Activated T-cell treated with anti-CD3 and anti-CD28 coated beads, Interleukin-2, amount 50 U/mL, for 1 hour (primary cell): ENCODE results near the gene WSCD1.

Experiments used
- DNase-seq: peaks from one replicate; pipeline ENCODE4 v3.0.0-alpha.2; 2020

The WSCD1 gene

DNA sequence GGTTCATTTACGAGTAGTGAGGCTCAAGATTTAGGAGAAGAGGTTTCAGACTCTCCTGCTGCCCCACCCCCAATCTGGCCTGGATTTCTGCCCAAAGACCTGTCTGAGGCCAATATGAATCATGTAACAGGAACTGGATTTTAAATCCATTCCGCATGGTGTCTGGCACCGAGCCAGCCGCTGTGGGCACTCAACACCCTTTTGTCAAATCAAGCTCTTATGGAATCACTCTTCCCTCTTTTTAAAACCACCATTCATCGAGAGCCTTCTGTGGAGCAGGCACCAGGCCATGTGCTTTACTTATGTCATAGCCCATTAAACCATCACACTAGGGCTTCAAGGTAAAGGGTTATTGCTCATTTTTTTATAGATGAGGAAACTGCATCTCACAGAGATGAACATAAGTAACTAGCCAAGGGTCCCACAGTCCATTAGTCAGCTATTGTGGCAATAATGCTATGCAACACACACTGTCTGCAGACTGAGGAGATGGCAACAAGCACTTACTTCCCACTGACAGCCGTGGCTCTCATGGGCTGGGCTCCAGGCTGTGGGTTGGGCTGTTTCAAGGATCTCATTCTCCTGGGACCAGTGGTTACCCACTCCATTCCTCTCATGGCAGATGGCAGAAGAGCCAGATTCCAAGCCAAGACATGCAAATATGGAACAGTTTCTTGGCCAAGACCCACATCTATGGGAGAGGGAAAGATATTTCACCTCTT is 93.6 kb downstream of the WSCD1 start:
- no peak for DNase-seq

DNA sequence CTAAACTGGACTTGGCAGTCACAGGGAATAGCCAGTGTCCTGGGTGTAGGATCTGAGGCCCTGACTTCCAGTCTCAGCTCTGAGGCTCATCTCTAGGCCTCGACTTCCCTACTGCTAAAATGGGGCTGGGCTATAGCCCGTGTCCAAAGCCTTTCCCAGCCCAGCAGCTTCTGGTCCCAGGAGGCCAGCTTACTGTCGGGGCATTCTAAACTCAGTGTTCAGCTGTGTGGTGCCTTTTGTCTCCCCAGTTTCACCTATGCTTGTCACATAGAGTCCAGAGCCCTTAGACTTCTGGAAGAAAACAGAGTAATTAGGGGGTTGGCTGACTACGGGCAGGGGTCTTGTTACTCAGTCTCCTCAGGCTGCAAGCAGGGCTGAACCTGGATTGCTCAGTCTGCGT is 94.8 kb downstream of the WSCD1 start:
- no peak for DNase-seq

DNA sequence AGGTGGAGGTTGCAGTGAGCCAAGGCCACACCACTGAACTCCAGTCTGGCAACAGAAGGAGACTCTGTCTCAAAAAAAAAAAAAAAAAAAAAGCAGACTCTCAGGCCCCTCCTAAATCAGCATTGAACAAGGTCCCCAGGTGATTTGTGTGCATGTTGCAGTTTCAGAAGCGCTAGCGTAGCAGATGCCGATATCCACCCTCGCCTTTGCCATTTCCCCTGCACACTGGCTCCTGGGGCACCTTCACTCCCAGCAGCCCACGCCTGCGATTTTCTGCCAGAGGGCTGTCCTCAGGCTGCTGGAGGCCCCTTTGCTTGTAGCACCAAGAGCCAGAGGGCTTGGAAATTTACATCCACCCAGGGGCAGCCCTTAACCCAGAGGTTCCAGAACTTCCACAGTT is 95.6 kb downstream of the WSCD1 start:
- no peak for DNase-seq

DNA sequence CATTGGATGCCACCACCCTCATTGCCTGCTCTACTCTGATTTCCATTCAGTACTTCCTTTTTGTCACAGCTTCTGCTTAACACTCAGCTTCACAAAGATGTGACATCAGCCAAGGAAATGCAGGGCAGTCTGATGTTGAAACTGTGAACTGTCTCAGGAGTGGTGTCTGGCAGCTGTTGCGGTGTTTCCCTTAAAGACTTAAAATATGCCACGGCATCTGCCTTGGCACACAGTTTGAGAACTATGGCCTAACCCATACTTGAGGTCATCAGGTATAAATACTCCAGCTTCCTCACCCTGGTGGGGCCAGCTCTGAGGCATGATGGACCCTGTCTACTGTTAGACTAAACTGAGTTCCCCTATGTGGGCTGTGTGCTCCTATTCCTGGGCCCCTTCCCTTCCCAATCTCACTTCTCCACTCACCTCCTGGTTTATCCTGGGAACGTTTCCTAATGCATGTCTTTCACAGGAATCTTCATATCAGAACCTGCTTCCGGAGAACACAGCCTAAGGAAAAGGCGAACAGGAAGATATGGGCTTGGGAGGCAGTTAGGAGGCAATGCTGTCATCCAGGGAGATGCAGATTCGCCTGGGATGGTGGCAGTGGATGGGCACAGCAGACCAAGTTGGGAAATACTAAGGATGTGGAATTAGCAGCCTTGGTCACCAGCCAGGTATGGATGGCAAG is 96.5 kb downstream of the WSCD1 start:
- no peak for DNase-seq

DNA sequence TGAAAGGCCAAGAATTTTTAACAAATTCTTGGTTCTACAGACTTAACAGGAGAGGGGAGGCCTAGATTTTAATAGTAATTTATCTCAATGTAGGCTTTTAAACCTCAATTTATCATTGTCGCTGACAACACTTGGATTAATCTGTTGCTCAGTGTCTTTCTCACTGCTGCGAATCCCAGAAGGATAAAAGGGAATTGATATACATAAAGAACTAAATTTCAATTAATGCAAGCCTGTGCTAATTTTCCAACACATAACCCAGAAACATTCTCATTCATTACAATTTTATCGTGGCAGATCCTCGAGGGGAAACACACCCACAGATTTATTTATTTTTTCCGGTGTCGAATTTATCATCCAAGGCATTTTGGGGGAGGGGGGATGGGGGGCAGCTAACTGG is 98.1 kb downstream of the WSCD1 start:
- no peak for DNase-seq

DNA sequence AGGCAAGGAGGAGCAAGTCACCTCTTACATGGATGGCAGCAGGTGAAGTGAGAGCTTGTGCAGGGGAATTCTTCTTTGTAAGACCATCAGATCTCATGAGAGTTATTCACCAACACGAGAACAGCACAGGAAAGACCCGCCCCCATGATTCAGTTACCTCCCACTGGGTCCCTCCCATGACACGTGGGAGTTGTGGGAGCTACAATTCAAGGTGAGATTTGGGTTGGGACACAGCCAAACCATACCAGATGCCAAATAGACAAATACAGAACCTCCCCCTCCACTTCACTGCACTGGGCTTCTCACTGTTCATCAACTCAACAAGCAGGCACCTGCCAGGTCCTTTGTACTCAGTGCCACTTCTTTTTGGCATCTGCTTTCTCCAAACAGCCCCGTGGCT is 100.2 kb downstream of the WSCD1 start:
- no peak for DNase-seq

DNA sequence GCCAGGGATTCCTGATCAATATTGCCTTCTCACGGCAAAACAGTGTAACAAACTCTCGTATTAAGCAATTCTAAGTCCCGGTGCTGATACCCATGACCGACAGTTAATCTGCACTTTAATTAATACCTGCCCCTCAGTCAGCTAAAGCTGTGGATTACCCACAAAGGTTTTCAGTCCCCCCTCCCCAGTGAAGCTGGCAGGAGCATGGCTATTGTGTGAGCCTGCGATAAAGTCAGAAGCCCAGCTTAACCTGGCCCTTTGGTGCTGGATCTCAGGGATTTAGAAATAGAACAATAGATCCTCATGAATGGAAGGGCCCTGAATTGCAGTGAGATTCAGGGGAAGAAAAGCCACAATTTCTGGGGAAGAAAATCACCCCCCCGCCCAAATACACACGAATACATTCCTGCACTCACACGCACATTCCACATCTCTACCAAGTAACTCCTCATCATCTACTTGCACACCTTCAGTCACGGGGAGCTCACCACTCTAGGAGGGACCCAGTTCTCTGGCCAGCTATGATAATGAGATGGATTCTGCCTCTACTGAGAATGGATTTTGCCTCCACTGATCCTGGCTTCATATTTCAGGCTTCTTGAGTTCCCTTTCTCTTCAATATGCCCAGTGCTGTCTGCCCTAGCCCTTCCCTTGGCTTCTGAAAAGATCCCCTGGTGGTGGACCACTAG is 102.6 kb downstream of the WSCD1 start:
- DNase-seq: no peak

DNA sequence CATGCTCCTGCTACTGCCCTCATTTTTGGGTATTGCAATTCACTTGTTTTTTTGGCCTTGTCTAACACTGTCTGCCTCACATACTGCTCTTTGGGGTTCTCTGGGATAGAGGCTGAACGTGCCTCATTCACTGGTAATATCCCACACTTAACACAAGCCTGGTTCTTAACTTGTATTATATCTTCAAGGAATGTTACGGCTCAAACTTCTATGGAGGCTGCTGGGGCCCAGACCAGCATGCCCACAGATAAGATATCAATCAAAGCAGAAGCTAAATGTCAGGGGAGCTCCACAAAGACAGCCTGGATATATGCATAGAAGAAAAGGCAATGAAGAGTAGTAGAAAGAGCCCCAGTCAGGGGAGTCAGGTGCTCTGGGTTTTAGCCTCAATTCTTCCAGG is 103.5 kb downstream of the WSCD1 start:
- no peak for DNase-seq
